ENCODE measurements around the gene ATL1. TPM values are rescaled to one million over a fixed set of nuclear protein-coding genes. Genes with fewer than 3 reads are reported as not detected.
"Not testable (repeated sequence)": the region's sequence is repeated elsewhere in the genome, so short reads cannot be mapped to it uniquely, and the experiment has no call there.

The ATL1 gene
- total RNA-seq, 1 experiment from 2014 or later = 2.8 TPM

DNA sequence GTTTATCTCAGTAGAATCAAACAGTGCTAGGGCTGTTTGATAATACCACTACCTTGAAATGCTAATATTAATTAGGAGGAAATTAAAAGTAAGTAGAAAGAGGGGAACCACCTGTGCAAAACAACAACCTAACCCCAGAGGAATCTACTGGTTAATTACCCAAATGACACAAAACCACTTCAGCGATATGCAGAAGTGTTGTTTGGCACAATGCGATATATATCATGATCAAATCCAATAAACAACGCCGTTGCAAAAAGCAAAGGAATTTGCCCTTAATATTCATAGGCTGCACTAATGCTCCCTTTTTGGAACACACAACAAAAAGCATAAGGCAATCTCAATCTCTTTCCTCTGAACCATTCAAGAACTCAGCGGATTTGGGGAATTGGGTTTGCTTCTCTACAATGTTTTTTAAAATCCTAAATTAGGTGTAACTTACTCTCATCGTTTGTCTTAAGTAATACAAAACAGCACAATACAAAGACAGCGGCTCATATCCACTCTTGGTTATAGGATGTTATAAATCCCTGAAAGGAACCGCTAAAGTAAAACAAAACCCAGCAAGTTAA lies 29.1 kb upstream of the ATL1 start:
- Histone ChIP-seq H3K36me3 (replicated peaks; ENCODE audit: control insufficient read depth, insufficient read depth, low read length) (no peaks in the 10 kb centered on the region), H3K27me3 (ENCODE audit: control insufficient read depth, insufficient read depth, low read length) (no peaks in the 10 kb centered on the region)
- no peak for DNase-seq

DNA sequence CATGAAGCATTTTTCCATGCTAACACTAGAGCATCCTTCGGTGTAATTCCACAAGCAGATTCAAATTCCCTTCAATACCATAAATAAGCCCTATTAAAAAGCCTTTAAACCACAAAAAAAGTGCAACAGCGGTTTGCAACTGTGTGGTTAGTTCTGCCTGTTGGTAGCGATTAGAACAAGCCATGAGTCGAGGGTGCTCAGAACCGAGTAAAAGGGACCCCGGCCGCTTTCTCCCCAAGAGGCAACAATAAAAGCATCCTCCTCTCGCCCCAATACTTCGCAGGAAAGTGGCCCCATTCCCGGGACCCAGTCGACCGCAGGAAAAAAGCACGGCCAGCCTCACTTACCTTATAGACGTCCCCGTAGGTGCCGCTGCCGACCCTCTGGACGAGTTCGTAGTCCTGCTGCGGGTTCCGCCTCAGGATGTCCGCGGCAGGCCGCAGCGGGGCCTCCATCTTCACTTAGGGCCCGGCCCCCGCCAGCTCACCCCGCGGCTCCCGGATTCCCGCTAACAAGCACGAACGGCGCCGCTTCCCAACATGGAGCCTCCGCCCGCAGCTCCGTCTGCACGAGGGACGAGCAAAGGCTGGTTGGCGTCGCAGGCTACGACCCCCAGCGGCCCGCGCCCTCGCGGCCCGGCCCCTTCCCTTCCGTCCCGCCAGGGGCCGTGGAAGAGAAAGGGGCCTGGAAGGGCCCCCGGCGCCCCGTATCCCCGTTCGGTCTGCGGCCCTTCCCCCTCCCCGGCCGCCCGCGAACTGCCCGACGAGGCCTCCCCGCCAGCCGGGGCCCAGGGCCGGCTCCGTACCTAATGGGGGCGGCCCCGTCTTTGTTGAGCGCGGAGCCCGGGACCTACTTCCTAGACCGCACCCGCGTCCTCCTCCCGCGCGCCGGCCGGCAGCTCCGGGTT lies 28.1 kb upstream of the ATL1 start:
- no peak for DNase-seq
- no peaks in the 10 kb centered on the region for H3K36me3 ChIP-seq (replicated peaks; ENCODE audit: control insufficient read depth, insufficient read depth, low read length)

More for the DNA sequence above, 29.1 kb upstream of the ATL1 start:
- H3K4me3 ChIP-seq (ENCODE audit: insufficient read depth, low read depth, low read length) = peak overlapping the region; percentile 82

DNA sequence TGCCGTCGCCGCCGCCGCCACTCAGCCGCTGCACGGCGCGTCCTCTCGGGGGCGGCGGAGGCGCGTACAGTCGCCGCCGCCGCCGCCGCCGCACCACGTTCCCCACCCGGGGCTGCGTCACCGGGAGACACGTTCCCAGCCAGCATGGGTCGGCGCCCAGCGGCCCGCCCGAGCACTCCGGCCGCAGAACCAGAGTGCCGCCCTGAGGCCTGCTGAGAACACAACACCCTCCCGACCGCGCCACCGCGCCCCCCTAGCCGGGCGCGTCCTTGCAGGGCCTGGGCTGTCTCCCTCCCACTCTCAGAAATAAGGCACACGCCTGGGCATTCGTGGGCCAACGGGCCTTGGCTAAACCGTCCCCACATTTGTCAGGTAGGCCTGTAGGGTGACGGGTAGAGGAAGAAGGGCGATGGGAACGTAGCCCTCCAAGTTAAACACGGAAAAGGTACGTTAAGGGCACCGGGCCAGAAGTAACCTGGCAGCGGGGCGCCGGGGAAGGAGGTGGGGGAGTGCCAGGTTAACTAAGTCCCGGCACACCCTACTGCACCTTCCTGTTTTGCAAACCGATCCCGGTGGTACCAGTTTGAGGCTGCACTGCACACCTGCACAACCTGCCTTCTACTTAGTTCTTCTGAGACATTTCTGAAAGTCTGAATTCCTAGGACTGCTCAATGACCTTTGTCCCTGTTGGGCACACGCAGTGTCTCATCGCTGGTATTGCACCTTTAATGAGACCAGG lies 27.3 kb upstream of the ATL1 start, which contains the start of gene MAP4K5:
TSS of gene MAP4K5 (minus strand) at position 68 of the 739 bp plus-strand sequence. CDS start 520 bp downstream, outside the sequence.
- Histone ChIP-seq H3K27me3 (ENCODE audit: control insufficient read depth, insufficient read depth, low read length) (no peaks in the 10 kb centered on the region), H3K36me3 (replicated peaks; ENCODE audit: control insufficient read depth, insufficient read depth, low read length) (no peaks in the 10 kb centered on the region), H3K4me3 (ENCODE audit: insufficient read depth, low read depth, low read length) (peak within 1 kb of the TSS; percentile 82)
- peak; percentile 90 for DNase-seq

More for the DNA sequence above, 28.1 kb upstream of the ATL1 start:
- H3K27me3 ChIP-seq (ENCODE audit: control insufficient read depth, insufficient read depth, low read length) = no peaks in the 10 kb centered on the region
- peak overlapping the region; percentile 82 for H3K4me3 ChIP-seq (ENCODE audit: insufficient read depth, low read depth, low read length)

DNA sequence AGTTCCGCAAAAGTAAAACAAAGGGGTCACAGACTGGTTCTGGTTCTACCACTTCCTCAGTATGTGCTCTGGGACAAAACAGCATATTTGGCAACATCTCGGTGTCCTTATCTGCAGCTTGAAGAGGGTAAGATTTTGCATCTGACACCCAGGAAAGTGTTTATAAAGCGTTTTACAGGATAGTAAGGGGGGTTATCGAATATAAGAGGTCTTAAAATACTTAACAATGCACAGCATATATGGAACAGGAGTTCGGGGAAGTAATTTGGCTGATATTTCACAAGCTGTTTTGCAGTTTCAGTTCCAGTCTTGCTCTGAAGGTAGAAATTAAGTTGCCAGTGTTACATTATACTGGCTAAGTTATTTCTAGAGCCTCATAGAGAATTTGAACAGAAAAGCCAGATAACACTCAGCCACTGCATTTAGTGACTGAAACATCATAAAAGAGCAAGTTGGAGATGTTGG lies 26.7 kb upstream of the ATL1 start:
- Histone ChIP-seq H3K27me3 (ENCODE audit: control insufficient read depth, insufficient read depth, low read length) (no peaks in the 10 kb centered on the region), H3K36me3 (replicated peaks; ENCODE audit: control insufficient read depth, insufficient read depth, low read length) (no peaks in the 10 kb centered on the region), H3K4me3 (ENCODE audit: insufficient read depth, low read depth, low read length) (peak overlapping the region; percentile 82)
- no peak for DNase-seq

DNA sequence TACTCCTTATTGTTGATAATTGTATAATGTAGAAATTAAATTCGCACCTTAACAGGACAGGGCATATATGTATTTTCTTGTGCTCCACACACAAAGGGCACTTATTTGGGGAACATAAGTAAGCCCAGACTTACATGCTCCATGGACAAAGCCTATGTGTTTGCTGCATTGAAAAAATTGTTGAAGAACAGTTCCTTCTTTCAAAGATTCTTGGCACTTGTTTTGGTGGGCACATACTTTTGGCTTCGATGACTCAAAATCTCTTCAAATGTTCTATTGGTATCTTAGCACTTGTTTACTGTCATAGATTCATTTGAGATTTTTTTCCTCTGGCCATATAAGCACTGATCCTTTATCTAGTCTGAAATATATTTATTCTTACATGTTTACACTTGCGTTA lies 26.1 kb upstream of the ATL1 start:
- H3K36me3 ChIP-seq (replicated peaks; ENCODE audit: control insufficient read depth, insufficient read depth, low read length) = no peaks in the 10 kb centered on the region
- no peak for DNase-seq
- no peak overlapping the region for H3K4me3 ChIP-seq (ENCODE audit: insufficient read depth, low read depth, low read length)
- H3K27me3 ChIP-seq (ENCODE audit: control insufficient read depth, insufficient read depth, low read length) = no peaks in the 10 kb centered on the region

DNA sequence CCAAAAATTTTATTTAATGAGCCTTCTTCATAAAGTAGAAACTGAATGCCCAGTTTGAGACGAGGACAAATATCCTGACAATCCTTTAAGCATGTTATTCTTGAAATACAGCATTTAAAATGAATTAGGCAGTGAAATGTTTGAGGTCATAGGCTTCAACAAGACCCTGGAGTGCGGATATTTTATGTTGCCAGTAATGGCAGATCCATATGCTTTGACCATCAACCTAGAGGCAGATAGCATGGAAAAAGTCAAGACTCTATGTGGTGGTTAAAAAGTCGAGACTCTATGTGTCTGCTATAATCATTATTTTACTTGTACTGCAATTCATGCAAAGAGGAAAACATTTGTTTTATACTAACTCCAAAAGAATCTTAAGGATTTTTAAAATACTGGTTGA lies 25.5 kb upstream of the ATL1 start:
- H3K4me3 ChIP-seq (ENCODE audit: insufficient read depth, low read depth, low read length) = no peak overlapping the region
- no peak for DNase-seq
- no peaks in the 10 kb centered on the region for H3K36me3 ChIP-seq (replicated peaks; ENCODE audit: control insufficient read depth, insufficient read depth, low read length)
- H3K27me3 ChIP-seq (ENCODE audit: control insufficient read depth, insufficient read depth, low read length) = no peaks in the 10 kb centered on the region

DNA sequence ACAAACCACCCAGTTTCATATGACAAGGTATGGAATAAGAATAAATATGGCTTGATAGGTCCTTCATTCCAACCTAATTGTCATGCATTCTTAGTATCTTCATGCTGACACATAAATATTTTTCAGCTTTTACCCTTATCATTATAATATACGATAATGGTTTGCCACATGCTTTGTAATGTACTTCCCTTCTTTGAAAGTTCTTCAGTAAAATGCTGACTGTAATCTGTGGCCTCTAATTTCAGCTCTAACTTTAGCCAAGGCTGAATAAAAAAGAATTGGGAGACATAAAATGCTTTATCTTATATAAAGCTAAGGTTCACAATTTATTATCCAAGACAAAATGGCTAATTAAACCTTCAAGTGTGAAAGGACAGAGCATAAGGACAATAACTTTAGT lies 24.9 kb upstream of the ATL1 start:
- Histone ChIP-seq H3K27me3 (ENCODE audit: control insufficient read depth, insufficient read depth, low read length) (no peaks in the 10 kb centered on the region), H3K36me3 (replicated peaks; ENCODE audit: control insufficient read depth, insufficient read depth, low read length) (no peaks in the 10 kb centered on the region), H3K4me3 (ENCODE audit: insufficient read depth, low read depth, low read length) (no peak overlapping the region)
- DNase-seq = no peak

DNA sequence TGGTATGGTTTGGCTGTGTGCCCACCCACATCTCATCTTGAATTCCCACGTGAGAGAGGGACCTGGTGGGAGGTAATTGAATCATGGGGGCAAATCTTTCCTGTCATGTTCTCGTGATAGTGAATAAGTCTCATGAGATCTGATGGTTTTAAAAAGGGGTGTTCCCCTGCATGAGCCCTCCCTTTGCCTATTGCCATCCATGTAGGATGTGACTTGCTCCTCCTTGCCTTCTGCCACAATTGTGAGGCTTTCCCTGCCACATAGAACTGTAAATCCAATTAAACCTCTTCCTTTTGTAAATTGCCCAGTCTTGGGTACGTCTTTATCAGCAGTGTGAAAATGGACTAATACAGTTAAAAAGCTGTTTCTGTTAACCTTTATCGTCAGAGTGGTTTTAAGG lies 21.9 kb upstream of the ATL1 start:
- DNase-seq; H3K4me3 ChIP-seq (ENCODE audit: insufficient read depth, low read depth, low read length); H3K27me3 ChIP-seq (ENCODE audit: control insufficient read depth, insufficient read depth, low read length); H3K36me3 ChIP-seq (replicated peaks; ENCODE audit: control insufficient read depth, insufficient read depth, low read length): not testable (repeated sequence)

DNA sequence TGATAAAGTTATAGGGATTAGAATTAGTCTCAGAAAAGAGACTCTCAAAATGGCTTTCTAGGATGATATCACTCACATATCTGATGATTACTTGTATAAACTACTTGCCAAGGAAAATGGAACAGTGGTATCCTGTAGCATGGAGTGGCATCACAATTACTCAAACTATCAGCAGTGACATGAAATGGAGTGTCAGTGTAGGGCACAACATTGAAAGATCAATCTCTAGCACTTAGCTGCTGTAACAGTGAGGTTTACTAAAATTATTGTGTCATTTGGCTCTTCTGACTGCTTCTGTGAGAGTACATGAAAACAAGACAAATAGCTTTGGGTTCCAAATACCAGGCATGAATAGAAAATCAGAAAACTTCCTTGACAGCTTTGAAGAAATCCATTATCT lies 20.9 kb upstream of the ATL1 start:
- no peak for DNase-seq
- no peaks in the 10 kb centered on the region for H3K27me3 ChIP-seq (ENCODE audit: control insufficient read depth, insufficient read depth, low read length)
- H3K4me3 ChIP-seq (ENCODE audit: insufficient read depth, low read depth, low read length) = no peak overlapping the region
- H3K36me3 ChIP-seq (replicated peaks; ENCODE audit: control insufficient read depth, insufficient read depth, low read length) = no peaks in the 10 kb centered on the region

DNA sequence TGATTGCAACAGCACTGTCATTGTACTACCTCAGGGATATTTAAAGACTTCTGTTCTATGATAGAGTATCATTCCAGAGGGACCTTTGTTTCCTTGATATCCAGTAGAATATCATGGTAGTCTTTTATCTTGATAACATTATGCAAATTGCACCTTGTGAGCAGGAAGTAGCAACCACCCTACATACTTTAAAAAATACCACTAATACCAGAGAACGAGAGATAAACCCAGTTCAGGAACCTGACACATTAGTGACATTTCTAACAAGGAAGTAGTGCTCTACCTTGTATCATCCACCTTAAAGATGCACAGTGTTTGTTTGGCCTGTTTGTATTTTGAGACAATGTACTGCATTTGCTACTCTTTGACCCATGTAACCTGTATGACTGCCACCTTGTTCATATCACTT lies 18.8 kb upstream of the ATL1 start:
- DNase-seq = no peak
- Histone ChIP-seq H3K27me3 (ENCODE audit: control insufficient read depth, insufficient read depth, low read length) (no peaks in the 10 kb centered on the region), H3K4me3 (ENCODE audit: insufficient read depth, low read depth, low read length) (no peak overlapping the region), H3K36me3 (replicated peaks; ENCODE audit: control insufficient read depth, insufficient read depth, low read length) (no peaks in the 10 kb centered on the region)

DNA sequence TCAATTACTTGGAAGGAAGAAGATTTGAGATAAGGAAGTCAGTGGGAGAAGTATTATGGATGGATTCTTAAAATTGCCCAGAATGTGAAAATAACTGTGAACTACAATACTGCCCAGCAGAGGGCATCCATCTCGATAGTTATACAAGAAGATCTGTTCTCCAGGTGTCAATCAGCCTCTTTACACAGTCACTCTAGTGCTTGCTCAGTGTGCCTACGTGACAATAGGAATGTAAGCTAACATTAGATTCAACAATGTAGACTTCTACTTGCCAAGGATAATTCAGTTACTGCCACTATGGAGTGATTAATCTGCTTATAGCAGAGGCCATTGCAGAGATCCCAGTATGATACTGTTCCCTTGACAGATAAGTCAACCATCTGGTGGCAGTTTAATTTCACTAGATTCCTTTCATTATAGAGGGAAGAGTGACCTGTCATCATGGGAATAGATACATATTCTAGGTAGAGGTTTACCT lies 17.0 kb upstream of the ATL1 start:
- peak; percentile 48 for DNase-seq
- Histone ChIP-seq H3K36me3 (replicated peaks; ENCODE audit: control insufficient read depth, insufficient read depth, low read length) (no peaks in the 10 kb centered on the region), H3K27me3 (ENCODE audit: control insufficient read depth, insufficient read depth, low read length) (no peaks in the 10 kb centered on the region), H3K4me3 (ENCODE audit: insufficient read depth, low read depth, low read length) (no peak overlapping the region)

DNA sequence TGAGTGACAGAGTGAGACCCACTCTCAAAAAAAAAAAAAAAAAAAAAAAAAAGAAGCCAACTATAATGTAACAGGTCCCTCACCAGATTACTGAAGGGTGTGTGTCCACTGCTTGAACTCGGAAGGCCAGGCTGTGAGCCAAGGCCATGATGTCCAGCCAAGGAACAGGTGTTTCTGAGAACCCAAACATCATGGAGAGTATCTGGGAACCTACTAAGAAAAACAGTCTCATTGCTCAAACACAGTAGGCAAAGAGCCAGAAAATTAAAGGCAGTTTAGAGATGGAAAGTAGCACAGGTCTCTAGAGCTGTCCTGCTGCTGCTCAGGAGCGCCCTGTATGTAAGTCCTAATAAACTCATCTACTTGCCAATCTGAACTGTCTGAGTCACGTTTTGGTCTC lies 15.0 kb upstream of the ATL1 start:
- no peak for DNase-seq
- Histone ChIP-seq H3K4me3 (ENCODE audit: insufficient read depth, low read depth, low read length) (no peak overlapping the region), H3K27me3 (ENCODE audit: control insufficient read depth, insufficient read depth, low read length) (no peaks in the 10 kb centered on the region), H3K36me3 (replicated peaks; ENCODE audit: control insufficient read depth, insufficient read depth, low read length) (no peaks in the 10 kb centered on the region)

DNA sequence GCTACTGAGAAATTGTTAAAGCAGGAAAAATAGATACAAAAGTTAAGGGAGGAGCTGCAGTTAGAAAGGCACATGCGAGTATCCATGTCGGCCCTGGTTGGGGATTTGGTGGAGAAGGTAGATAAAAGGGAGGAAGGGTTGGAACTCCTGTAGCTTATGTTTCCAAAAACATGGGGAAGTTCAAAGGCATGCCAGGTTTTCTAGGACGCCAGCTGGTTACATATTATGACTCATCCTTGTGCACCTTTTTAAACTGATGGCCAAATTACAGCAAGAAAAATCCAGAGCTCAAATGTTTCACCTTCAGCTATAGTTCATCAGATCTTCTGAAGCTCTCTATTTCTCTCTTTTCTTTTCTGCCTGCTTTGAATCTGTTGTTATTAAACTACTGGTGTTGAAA lies 14.3 kb upstream of the ATL1 start:
- Histone ChIP-seq H3K27me3 (ENCODE audit: control insufficient read depth, insufficient read depth, low read length) (no peaks in the 10 kb centered on the region), H3K4me3 (ENCODE audit: insufficient read depth, low read depth, low read length) (no peak overlapping the region), H3K36me3 (replicated peaks; ENCODE audit: control insufficient read depth, insufficient read depth, low read length) (no peaks in the 10 kb centered on the region)
- no peak for DNase-seq

DNA sequence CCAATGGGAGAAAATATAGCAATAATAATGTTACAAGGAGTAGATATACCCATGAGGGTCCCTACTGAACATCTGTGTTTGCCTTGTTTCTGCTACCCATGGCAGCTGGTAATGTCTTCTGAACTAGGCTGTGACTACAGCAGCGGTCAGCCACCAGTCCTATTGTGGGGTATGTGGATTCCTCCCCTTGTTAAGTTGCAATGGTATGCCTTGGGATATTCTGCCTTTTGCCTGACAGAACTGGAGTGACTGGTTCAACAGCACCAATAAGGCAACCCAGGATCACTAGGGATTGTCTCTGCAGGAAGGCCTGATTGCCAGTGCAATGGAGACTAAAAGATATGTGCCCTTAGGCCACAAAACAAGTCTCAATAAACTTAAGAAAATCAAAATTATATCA lies 9.7 kb upstream of the ATL1 start:
- no peak for DNase-seq
- Histone ChIP-seq H3K27me3 (ENCODE audit: control insufficient read depth, insufficient read depth, low read length) (no peaks in the 10 kb centered on the region), H3K4me3 (ENCODE audit: insufficient read depth, low read depth, low read length) (no peak overlapping the region), H3K36me3 (replicated peaks; ENCODE audit: control insufficient read depth, insufficient read depth, low read length) (no peaks in the 10 kb centered on the region)

Measured in H7 (cell line).